GM10266 (cell line): ENCODE measurements around the gene CACNA1C.

Source experiments
- DNase-seq: peaks from one replicate; pipeline ENCODE4 v3.0.0; 2012; ENCODE audit errors: extremely low spot score
- TF ChIP-seq, protein P1 (sequence below): IDR thresholded peaks from 2 replicates; pipeline ENCODE4 v1.5.1; 2012; ENCODE audit warnings: mild to moderate bottlenecking, low read depth; ENCODE audit not compliant: control insufficient read depth, insufficient read depth; ENCODE audit errors: missing control alignments

CACNA1C gene

DNA sequence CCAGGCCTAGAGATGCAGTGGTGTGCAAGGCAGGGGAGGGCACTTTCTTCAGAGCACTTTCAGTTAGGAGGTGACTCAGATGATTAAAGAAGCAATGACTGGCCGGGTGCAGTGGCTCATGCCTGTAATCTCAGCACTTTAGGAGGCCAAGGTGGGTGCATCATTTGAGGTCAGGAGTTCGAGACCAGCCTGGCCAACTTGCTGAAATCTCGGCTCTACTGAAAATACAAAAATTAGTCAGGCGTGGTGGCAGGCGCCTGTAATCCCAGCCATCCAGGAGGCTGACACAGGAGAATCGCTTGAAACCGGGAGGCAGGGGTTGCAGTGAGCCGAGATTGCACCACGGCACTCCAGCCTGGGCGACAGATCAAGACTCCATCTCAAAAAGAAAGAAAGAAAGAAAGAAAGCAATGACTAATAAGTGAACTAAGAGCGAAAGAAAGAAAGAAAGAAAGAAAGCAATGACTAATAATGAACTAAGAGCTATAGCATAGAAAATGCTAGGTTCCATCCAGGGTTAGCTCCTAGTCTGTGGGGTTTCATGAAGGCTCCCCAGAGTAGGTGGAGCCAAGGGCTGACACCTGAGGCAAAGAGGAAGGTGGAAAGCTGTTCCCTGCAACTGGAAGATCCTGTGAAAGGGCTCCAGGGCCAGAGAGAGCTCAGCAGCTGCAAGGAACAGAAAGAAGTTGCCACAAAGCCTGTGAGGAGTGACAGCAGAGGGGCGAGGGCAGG is 334.5 kb downstream of the CACNA1C start:
- peak; percentile 20 for DNase-seq
- TF ChIP-seq, protein P1, sequence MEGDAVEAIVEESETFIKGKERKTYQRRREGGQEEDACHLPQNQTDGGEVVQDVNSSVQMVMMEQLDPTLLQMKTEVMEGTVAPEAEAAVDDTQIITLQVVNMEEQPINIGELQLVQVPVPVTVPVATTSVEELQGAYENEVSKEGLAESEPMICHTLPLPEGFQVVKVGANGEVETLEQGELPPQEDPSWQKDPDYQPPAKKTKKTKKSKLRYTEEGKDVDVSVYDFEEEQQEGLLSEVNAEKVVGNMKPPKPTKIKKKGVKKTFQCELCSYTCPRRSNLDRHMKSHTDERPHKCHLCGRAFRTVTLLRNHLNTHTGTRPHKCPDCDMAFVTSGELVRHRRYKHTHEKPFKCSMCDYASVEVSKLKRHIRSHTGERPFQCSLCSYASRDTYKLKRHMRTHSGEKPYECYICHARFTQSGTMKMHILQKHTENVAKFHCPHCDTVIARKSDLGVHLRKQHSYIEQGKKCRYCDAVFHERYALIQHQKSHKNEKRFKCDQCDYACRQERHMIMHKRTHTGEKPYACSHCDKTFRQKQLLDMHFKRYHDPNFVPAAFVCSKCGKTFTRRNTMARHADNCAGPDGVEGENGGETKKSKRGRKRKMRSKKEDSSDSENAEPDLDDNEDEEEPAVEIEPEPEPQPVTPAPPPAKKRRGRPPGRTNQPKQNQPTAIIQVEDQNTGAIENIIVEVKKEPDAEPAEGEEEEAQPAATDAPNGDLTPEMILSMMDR = no peak

DNA sequence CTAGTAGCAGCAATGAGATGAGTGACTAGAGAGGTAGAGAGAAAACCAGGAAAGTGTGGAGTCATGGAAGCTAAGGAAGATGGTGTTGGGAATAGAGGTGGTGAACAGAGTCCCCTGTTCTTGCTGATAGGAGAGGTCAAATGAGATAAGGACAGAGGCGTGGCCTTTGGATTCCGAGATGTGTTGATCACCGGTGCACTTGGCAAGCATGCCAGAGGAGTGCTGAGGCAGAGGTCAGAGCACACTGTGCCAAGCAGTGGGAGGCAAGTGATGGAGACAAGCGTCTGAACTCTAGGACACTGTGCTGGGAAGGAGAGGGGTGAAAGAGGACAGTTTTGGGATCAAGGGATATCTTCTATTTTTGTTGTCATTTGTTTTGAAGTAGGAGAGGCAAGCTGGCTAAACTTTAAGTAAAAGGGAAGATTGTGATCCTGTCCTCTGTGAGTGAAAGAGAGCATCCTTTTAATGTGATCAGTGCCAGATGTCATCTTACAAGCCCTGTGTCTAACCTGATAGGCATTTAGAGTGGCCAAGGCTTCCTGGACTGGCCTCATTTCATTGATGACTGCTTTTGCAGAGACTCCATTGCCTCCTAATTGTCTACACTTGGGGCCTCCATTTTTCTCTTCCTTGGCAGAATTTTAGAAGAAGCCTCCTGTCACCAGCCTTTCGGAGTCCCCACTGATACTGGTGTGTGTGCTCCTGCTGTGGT is 336.4 kb downstream of the CACNA1C start:
- TF ChIP-seq, protein P1 = no peak
- DNase-seq = no peak

DNA sequence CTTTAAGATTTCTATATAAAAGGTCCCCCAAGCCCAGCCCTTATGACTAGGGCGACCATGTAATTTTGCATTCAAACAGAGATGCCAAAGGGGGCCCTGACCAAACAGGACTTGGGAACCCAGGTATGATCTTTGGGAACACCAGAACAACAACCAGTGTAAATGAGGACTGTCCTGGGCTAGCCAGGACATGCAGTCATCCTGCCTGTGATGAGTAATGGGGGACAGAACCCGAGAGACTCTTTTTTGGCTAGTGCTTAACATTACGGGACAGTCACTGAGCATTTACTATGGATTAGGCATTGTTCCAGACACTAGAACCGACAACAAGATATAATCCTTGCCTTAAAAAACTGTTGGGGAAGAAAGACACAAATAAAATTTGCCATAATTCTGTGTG is 337.3 kb downstream of the CACNA1C start:
- no peak for DNase-seq
- TF ChIP-seq, protein P1 = no peak

DNA sequence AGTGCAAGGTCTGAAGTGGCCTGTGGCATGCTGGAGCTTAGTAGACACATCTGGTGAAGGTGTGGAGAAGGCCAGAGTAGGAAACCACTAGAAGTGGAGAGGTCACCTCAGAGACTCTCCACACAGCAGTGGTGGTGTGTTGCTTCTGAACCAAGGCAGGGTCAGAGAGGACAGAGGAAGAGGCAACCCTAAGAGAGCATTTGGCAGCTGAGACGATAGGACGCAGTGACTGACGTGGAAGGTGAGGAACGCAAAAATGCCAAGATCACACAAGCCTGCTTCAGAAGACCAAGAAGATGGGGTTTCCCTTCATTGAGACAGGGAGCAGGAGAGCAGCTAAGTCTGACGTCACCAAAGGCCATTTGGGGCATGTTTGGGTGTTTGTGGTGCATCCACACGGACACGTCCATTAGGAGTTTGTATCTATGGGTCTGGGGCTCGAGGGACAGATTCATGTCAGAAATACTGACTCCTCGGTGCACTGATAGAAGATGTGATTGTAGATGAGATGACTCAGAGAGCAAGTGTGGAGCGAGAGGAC is 338.1 kb downstream of the CACNA1C start:
- TF ChIP-seq, protein P1 = no peak
- no peak for DNase-seq

DNA sequence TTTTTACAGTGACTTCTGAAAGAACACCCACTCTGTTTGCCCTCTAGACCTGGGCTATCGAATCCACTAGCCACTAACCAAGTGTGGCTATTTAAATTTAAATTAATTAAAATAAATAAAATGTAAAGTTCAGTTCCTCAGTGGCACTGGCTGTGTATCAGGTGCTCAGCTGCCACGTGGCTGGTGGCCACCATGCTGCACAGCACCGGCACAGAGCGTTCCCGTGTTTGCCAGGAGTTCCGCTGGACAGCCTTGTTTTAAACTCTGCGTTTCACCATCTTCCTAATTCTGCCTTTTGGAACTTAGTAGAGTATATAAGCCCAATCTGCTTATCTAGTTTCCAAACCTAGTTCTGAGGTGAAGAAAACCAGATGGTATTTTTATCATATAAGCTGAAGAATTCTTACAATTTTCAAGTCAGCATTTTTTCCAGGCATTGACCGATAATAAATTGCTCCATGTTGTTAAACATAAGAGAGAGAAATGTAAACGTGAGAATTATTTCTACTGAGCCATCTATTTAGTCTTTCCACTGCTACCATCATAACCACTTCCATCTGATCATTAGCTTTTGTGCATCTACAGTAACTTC is 339.0 kb downstream of the CACNA1C start:
- DNase-seq = no peak

DNA sequence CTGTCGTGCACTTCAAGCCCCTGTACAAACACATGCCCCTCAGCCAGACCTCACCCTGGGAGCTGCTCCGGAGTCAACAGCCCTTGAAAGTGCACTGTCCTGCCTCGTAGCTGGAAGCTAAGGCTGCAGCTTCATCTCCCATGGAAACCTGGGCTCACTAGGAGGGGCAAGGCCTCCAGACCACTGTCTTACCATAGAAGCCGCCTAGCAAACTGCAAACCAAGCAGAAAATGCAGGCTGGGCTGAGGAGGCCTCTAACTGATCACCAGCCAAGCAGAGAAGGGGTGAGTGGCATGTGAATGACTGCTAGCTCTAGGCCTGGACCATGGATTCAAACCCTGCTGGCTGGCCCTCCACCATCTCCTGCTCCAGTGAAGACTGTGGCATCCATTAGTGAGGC is 340.2 kb downstream of the CACNA1C start:
- no peak for DNase-seq
- TF ChIP-seq, protein P1 = no peak

More for the DNA sequence above, 339.0 kb downstream of the CACNA1C start:
- TF ChIP-seq, protein P1 = no peak
